MCF 10A (cell line): Measurements from ENCODE around the gene TNRC18. TPM values are rescaled to one million over a fixed set of nuclear protein-coding genes. Genes with fewer than 3 reads are reported as not detected.
"Not testable (repeated sequence)": the region's sequence is repeated elsewhere in the genome, so short reads cannot be mapped to it uniquely, and the experiment has no call there.

Source experiments
- BruUV-seq: library from RNA; stranded (reverse); fragments of 400-500 nt; replicated peaks from 2 replicates; lab custom pipeline; 2021; lab: Mats Ljungman, UMichigan
- CTCF ChIA-PET: fragments of 300-600 bp; sonication (Branson Sonifier 250); formaldehyde crosslinking; extraction: SDS; loops from one replicate; lab custom pipeline; 2021; ENCODE audit warnings: antibody characterized with exemption, inconsistent platforms; lab: Yijun Ruan, JAX
- POLR2A ChIA-PET: fragments of 300-600, 350-650 bp; sonication (Branson Sonifier 250); formaldehyde crosslinking; extraction: SDS; loops from one replicate; lab custom pipeline; 2020; ENCODE audit warnings: antibody characterized with exemption, inconsistent platforms; lab: Yijun Ruan, JAX
- DNase-seq: peaks from one replicate; pipeline ENCODE4 v3.0.0-alpha.2; 2018; ENCODE audit not compliant: unreplicated experiment
- H3K27ac Mint-ChIP-seq: one replicate; pipeline ENCODE4 v1.8.0; 2022; ENCODE audit warnings: mild to moderate bottlenecking, low read depth, mixed read lengths; ENCODE audit not compliant: unreplicated experiment
- H3K27me3 Mint-ChIP-seq: one replicate; pipeline ENCODE4 v1.8.0; 2022; ENCODE audit warnings: mixed read lengths; ENCODE audit not compliant: insufficient read depth, unreplicated experiment
- H3K36me3 Mint-ChIP-seq: one replicate; pipeline ENCODE4 v1.8.0; 2022; ENCODE audit warnings: mild to moderate bottlenecking, moderate library complexity, mixed read lengths; ENCODE audit not compliant: insufficient read depth, unreplicated experiment
- H3K4me1 Mint-ChIP-seq: one replicate; pipeline ENCODE4 v1.8.0; 2022; ENCODE audit warnings: mixed read lengths; ENCODE audit not compliant: insufficient read depth, unreplicated experiment
- H3K4me3 Mint-ChIP-seq: one replicate; pipeline ENCODE4 v1.8.0; 2022; ENCODE audit warnings: mild to moderate bottlenecking, moderate library complexity, mixed read lengths; ENCODE audit not compliant: unreplicated experiment
- H3K9me3 Mint-ChIP-seq: one replicate; pipeline ENCODE4 v1.8.0; 2022; ENCODE audit warnings: mixed read lengths; ENCODE audit not compliant: unreplicated experiment
- intact Hi-C: fragments of 100-400 bp; cut with micrococcal nuclease; formaldehyde crosslinking; loops from 2 replicates; pipeline ENCODE4 v1.14.1; 2022
- total RNA-seq: library from RNA; stranded (reverse); gene quantifications from 2 replicates; pipeline ENCODE4 v1.2.3, GENCODE V29; 2022
- TF ChIP-seq, protein P1 (sequence below): fragments of 200-600 bp; IDR thresholded peaks from one replicate; pipeline ENCODE4 v1.8.0; 2022; ENCODE audit warnings: antibody characterized with exemption, mild to moderate bottlenecking; ENCODE audit not compliant: unreplicated experiment

TNRC18 gene
- total RNA-seq, 1 experiment from 2014 or later: 132 TPM

DNA sequence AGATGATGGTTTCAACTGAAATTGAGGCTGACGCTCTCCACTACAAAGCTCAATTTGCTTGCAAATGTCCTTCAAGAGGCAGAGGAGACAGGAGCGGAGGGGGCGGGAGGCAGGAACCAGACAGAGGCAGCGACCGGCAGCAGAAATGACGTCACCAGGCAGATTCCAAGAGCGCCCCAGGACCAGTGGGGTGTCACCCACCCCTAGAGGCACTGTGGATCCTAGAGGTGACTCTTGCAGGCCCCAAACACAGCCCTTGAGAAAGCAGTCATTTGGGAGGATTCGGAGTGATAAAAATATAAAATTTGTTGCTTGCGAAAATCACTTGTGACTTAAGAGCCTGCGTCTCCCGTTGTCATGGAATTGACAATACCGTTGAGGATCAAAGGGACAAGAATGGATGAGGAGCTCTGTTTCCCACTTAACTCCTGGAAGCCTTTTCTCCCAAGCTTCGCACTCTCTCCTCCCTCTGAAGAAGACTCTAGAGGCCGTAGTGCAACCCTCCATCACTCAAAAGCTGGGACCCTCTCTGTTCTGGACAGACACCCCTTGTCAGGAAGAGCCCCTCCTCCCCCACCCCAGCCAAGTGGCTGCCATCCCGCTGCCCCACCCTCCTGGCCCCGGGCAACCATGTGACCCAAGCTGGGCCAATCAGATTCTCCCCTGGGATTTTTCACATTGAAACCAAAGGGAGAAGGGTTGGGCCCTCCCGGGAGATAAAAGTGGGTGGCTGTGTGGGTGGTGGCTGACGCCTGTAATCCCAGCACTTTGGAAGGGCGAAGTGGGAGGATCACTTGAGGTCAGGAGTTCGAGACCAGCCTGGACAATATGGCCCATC lies 157.2 kb downstream of the TNRC18 start:
- no peaks in the 10 kb centered on the region for H3K9me3 Mint-ChIP-seq
- H3K36me3 Mint-ChIP-seq: peaks cover 6% of the 10 kb centered on the region
- no TSS peak for BruUV-seq
- H3K27me3 Mint-ChIP-seq: peaks cover 13% of the 10 kb centered on the region
- TF ChIP-seq, protein P1, sequence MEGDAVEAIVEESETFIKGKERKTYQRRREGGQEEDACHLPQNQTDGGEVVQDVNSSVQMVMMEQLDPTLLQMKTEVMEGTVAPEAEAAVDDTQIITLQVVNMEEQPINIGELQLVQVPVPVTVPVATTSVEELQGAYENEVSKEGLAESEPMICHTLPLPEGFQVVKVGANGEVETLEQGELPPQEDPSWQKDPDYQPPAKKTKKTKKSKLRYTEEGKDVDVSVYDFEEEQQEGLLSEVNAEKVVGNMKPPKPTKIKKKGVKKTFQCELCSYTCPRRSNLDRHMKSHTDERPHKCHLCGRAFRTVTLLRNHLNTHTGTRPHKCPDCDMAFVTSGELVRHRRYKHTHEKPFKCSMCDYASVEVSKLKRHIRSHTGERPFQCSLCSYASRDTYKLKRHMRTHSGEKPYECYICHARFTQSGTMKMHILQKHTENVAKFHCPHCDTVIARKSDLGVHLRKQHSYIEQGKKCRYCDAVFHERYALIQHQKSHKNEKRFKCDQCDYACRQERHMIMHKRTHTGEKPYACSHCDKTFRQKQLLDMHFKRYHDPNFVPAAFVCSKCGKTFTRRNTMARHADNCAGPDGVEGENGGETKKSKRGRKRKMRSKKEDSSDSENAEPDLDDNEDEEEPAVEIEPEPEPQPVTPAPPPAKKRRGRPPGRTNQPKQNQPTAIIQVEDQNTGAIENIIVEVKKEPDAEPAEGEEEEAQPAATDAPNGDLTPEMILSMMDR: no peak
- ChIA-PET POLR2A (no interaction called here), CTCF (no interaction called here)
- DNase-seq: no peak
- no peak overlapping the region for H3K27ac Mint-ChIP-seq
- intact Hi-C loops: no loop called here
- no peaks in the 10 kb centered on the region for H3K4me1 Mint-ChIP-seq
- H3K4me3 Mint-ChIP-seq: no peak overlapping the region

DNA sequence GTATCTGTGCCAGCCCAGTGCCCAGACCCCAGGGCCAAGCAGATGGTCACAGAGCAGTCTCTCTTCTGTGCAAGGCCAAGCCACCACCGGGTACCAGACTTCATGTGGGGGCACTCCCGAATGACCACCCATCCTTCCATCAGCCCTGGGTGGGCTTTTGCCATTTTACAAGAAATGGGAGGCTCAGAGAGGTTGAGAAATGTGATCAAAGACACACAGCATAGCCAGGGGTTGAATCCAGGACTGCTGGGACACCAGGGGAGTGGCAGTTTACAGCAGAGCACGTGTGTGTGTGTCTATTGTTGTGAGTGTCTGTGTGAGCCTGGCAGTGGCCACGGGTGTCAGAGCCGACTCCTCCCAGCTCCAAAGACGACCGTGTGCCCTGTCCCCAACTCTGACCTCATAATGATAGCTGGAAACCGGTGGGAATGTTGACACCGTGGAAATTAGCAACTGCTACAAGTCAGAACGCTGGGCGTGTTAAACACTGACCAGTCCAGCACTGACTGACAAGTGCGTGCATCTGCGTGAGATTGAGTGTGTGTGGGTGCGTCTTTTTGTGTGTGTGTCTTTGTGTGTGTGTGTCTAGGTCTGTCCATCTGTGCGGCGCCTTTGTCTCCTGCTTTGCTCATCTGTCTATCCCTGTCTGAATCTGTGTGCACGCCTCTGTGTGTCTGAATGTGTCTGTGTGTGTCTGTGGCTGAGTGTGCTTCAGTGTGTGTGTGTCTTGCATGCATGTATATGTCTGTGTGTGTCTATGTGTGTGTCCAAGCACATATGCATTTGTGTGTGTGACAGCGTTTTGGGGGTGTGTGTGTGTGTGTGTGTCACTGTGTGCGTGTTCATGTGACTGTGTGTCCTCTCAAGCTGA lies 158.1 kb downstream of the TNRC18 start:
- Mint-ChIP-seq H3K36me3 (peaks cover 6% of the 10 kb centered on the region), H3K4me3 (no peak overlapping the region), H3K27me3 (peaks cover 13% of the 10 kb centered on the region), H3K9me3 (no peaks in the 10 kb centered on the region), H3K27ac (no peak overlapping the region), H3K4me1 (no peaks in the 10 kb centered on the region)
- intact Hi-C loops: no loop called here
- POLR2A ChIA-PET: no interaction called here
- no TSS peak for BruUV-seq
- no peak for DNase-seq
- TF ChIP-seq, protein P1: no peak
- CTCF ChIA-PET: no interaction called here

DNA sequence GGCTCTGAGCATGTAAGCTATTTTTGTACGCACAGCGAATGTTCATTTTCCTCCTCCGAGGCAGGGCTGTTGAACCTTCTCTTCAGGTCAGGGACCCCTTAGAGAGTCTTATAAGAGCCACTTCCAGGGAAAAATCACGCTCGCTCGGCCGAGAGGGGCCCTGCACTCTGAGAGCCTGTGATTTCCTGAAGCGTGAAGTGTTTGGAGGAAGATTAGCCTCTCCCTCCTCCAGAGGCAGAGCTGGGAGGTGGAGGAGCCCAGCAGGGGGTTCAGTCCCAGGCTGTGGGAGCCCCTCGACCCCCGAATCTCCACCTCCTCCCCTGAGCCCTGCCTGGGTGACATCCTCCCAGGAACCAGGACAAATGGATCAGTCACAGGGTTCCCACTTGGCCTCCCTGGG lies 160.6 kb downstream of the TNRC18 start:
- POLR2A ChIA-PET, H3K4me1 Mint-ChIP-seq, H3K36me3 Mint-ChIP-seq, H3K27ac Mint-ChIP-seq, H3K4me3 Mint-ChIP-seq, DNase-seq, BruUV-seq, intact Hi-C loops, H3K9me3 Mint-ChIP-seq: not testable (repeated sequence)
- peaks cover 13% of the 10 kb centered on the region for H3K27me3 Mint-ChIP-seq
- CTCF ChIA-PET: interaction anchor here (1.1 kb wide), 1 partner anchor 134 kb away, joined by 3 read pairs; no protein-coding TSS in a partner anchor

DNA sequence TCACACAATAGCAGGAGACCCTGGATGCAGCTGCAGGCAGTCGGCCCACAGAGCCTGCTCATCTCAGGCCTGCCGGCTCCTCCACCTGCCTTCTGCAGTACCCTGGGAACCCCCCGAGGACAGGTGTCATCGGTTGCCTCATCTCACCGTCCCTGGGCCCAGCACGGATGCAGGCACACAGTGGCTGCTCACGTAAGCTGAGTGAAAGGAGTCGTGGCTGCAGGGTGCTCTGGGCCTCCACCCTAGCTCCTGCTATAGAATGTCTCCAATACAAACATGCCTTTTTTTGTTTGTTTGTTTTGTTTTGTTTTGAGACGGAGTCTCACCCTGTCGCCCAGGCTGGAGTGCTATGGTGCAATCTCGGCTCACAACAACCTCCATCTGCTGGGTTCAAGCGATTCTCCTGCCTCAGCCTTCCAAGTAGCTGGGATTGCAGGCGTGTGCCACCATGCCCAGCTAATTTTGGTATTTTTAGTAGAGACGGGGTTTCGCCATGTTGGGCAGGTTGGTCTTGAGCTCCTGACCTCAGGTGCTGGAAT lies 163.0 kb downstream of the TNRC18 start:
- H3K27me3 Mint-ChIP-seq, H3K4me3 Mint-ChIP-seq, H3K9me3 Mint-ChIP-seq, H3K4me1 Mint-ChIP-seq, POLR2A ChIA-PET, DNase-seq, H3K27ac Mint-ChIP-seq, BruUV-seq, intact Hi-C loops, CTCF ChIA-PET: not testable (repeated sequence)
- H3K36me3 Mint-ChIP-seq: peaks cover 12% of the 10 kb centered on the region

Other genes with a start within 250 kb of the TNRC18 start
- gene WIPI2, start 233.6 kb downstream of the TNRC18 start, total RNA-seq: 47.1 and 53.9 TPM in 2 replicates
- gene SLC29A4, start 140.9 kb downstream of the TNRC18 start, total RNA-seq: 0.56 and 0.96 TPM in 2 replicates
- 15.7 and 19.5 TPM in 2 replicates for gene FBXL18, start 90.0 kb upstream of the TNRC18 start, total RNA-seq
- 1,855 and 2,659 TPM in 2 replicates for gene ACTB, start 106.8 kb upstream of the TNRC18 start, total RNA-seq
- 148 and 169 TPM in 2 replicates for gene FSCN1, start 169.0 kb upstream of the TNRC18 start, total RNA-seq